Tibial artery (tissue), 4 donors: ENCODE measurements around the gene CKS2.

Source experiments
- DNase-seq, 2 donors: peaks; one replicate each; pipeline ENCODE4 v3.0.0-alpha.2; 2019
- H3K27ac ChIP-seq, 2 donors: fragments of 200-600 bp; sonication (generic) in 1 of 2; 1 replicate in 1 of 2; 2 replicates in 1 of 2; pipeline ENCODE4 v1.5.1; 2018 to 2019; ENCODE audit warnings: mild to moderate bottlenecking in 1 of 2
- H3K27me3 ChIP-seq, 2 donors: fragments of 200-600 bp; sonication (generic) in 1 of 2; one replicate each; pipeline versions ENCODE4 v1.5.1 to v1.6.0; 2016 to 2019
- H3K36me3 ChIP-seq, 3 donors: fragments of 200-600 bp; sonication (generic) in 2 of 3; one replicate each; pipeline ENCODE4 v1.5.1; 2016 to 2019; ENCODE audit warnings: mild to moderate bottlenecking in 2 of 3
- H3K4me1 ChIP-seq, 4 donors: fragments of 200-600 bp; sonication (generic) in 2 of 4; 1 replicate in 3 of 4; 2 replicates in 1 of 4; pipeline ENCODE4 v1.5.1; 2016 to 2019
- H3K4me3 ChIP-seq, 2 donors: fragments of 200-600 bp; sonication (generic) in 1 of 2; 1 replicate in 1 of 2; 2 replicates in 1 of 2; pipeline ENCODE4 v1.5.1; 2018 to 2019; ENCODE audit warnings: mild to moderate bottlenecking in 2 of 2
- H3K9me3 ChIP-seq, 3 donors: fragments of 200-600 bp; sonication (generic) in 1 of 3; one replicate each; pipeline ENCODE4 v1.5.1; 2016 to 2019
- intact Hi-C: fragments of 100-400 bp; cut with DNase I; formaldehyde crosslinking; loops from one replicate; pipeline ENCODE4 v1.15.0; 2023; ENCODE audit warnings: low total_unique reads
- TF ChIP-seq, protein P1 (sequence below), 2 experiments: fragments of 200-600 bp in 1 of 2; fragments of 450-650 bp in 1 of 2; IDR thresholded peaks; one replicate each; pipeline ENCODE4 v1.5.1; 2017 to 2019; ENCODE audit warnings: antibody characterized with exemption in 2 of 2, mild to moderate bottlenecking in 1 of 2, moderate library complexity in 1 of 2

CKS2 gene

DNA sequence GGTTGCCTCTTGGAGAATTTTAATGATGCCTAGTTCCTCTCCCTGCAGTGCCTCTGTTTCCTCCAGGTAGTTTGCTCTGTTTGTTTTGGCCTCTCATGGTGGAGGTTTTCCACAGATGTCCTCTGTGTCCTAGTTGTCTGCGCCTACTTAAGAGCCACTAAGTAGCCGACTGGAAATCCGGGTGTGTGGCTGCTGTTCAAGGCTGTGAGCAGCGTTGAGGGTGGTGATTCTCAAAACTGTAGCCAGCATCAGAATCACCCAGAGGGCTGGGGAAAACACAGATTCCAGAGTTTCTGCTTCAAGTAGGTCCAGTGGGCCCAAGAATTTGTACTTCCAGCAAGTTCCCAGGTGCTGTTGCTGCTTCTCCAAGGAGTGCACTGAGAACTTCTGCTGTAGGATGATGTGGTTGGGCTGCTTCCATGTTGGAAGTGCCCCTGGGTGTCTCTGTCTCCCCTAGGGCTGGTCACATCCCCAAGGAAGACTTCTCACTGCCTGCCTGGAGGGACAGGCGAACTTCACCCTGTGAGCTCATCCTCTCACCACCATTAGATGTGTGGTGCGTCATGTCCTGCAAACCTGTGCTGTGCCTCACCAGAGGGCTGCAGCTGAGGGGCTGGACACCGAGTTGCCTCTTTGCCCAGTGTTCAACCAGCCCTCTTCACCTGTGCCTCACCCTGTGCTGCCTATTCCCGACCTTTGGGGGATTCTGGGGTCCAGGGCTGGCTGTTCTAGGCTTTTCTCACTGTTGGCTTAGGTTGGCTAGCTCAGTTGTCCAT lies 42.1 kb downstream of the CKS2 start:
- peaks cover 96 to 100% (median 98%) of the 10 kb centered on the region in 3 donors for H3K36me3 ChIP-seq
- DNase-seq: no peak
- no peak overlapping the region for H3K27ac ChIP-seq

DNA sequence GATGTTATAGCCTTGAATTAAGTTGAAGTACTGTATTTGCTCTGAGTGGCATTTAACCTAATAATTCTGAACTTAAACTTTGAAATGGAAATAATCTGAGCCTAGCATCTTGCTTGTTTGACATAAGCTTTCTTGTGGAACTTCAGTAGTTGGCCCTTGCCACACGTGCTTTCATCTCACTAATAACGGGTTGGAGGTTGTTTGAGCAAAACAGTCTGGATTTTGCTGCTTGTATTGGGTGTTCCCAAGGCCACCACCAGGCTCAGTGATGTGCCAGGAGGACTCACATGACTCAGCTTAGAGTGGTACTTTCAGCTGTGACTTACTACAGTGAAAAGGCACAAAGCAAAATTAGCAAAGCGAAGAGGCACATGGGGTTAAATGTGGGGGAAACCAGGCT lies 43.0 kb downstream of the CKS2 start:
- DNase-seq: no peak
- H3K4me1 ChIP-seq: no peaks in the 10 kb centered on the region
- TF ChIP-seq, protein P1, sequence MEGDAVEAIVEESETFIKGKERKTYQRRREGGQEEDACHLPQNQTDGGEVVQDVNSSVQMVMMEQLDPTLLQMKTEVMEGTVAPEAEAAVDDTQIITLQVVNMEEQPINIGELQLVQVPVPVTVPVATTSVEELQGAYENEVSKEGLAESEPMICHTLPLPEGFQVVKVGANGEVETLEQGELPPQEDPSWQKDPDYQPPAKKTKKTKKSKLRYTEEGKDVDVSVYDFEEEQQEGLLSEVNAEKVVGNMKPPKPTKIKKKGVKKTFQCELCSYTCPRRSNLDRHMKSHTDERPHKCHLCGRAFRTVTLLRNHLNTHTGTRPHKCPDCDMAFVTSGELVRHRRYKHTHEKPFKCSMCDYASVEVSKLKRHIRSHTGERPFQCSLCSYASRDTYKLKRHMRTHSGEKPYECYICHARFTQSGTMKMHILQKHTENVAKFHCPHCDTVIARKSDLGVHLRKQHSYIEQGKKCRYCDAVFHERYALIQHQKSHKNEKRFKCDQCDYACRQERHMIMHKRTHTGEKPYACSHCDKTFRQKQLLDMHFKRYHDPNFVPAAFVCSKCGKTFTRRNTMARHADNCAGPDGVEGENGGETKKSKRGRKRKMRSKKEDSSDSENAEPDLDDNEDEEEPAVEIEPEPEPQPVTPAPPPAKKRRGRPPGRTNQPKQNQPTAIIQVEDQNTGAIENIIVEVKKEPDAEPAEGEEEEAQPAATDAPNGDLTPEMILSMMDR (IDR thresholded peaks at IDR 0.05): no peak
- no peak overlapping the region for H3K27ac ChIP-seq
- H3K9me3 ChIP-seq: no peaks in the 10 kb centered on the region
- H3K27me3 ChIP-seq: no peaks in the 10 kb centered on the region
- intact Hi-C loops: no loop called here
- no peak overlapping the region for H3K4me3 ChIP-seq
- peaks cover 96 to 100% (median 98%) of the 10 kb centered on the region in 3 donors for H3K36me3 ChIP-seq

More for the DNA sequence above, 42.1 kb downstream of the CKS2 start:
- H3K9me3 ChIP-seq: no peaks in the 10 kb centered on the region
- no peaks in the 10 kb centered on the region for H3K27me3 ChIP-seq
- H3K4me1 ChIP-seq: no peaks in the 10 kb centered on the region
- H3K4me3 ChIP-seq: no peak overlapping the region
- TF ChIP-seq, protein P1 (IDR thresholded peaks at IDR 0.05): no peak
- intact Hi-C loops: no loop called here

DNA sequence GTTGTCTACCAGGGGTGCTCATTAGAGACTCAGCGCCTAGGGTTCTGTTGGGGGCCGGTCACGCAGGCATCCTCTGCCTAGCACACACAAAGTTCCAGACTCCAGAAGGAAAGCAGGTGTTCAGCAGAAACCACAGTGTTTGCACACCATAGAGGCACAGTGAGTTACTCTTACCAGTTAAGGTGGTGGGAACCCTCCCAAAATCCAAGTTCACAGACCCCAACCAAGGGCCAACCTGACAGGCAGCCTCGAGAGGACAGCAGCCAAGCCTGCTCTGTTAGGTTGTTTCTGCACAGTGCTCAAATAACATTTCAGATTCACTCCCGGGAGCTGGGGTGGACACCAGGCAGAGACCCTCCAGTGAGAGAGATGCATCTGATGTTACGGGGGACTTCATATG lies 43.5 kb downstream of the CKS2 start:
- TF ChIP-seq, protein P1 (IDR thresholded peaks at IDR 0.05): no peak
- Histone ChIP-seq H3K9me3 (no peaks in the 10 kb centered on the region), H3K36me3 (peaks cover 95 to 100% (median 98%) of the 10 kb centered on the region in 3 donors), H3K27ac (no peak overlapping the region), H3K4me3 (no peak overlapping the region), H3K27me3 (no peaks in the 10 kb centered on the region), H3K4me1 (no peaks in the 10 kb centered on the region)
- no peak for DNase-seq
- intact Hi-C loops: no loop called here

DNA sequence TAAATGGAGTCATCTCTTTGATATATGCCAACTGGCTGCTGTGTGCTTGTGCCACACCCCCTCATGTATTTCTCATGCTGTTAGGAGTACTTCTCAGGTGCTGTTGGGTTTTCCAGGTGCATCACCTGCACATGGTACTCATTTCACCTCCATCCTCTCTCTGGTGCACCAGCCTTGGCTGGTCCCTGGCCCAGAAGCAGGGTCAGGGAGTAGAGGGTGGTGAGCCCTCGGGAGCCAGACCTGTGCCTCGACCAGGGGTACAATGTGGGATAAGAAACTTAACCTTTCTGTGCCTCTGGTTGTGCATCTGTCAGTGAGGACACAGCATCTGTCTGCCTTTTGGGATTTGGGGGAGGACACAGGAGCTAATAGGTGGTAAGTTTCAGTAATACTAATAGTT lies 45.8 kb downstream of the CKS2 start:
- no peak for DNase-seq
- H3K27ac ChIP-seq: no peak overlapping the region
- intact Hi-C loops: no loop called here
- TF ChIP-seq, protein P1 (IDR thresholded peaks at IDR 0.05): no peak
- H3K9me3 ChIP-seq: no peaks in the 10 kb centered on the region
- H3K4me3 ChIP-seq: no peak overlapping the region
- no peaks in the 10 kb centered on the region for H3K27me3 ChIP-seq
- H3K36me3 ChIP-seq: peaks cover 95 to 100% (median 96%) of the 10 kb centered on the region in 3 donors
- no peaks in the 10 kb centered on the region for H3K4me1 ChIP-seq

DNA sequence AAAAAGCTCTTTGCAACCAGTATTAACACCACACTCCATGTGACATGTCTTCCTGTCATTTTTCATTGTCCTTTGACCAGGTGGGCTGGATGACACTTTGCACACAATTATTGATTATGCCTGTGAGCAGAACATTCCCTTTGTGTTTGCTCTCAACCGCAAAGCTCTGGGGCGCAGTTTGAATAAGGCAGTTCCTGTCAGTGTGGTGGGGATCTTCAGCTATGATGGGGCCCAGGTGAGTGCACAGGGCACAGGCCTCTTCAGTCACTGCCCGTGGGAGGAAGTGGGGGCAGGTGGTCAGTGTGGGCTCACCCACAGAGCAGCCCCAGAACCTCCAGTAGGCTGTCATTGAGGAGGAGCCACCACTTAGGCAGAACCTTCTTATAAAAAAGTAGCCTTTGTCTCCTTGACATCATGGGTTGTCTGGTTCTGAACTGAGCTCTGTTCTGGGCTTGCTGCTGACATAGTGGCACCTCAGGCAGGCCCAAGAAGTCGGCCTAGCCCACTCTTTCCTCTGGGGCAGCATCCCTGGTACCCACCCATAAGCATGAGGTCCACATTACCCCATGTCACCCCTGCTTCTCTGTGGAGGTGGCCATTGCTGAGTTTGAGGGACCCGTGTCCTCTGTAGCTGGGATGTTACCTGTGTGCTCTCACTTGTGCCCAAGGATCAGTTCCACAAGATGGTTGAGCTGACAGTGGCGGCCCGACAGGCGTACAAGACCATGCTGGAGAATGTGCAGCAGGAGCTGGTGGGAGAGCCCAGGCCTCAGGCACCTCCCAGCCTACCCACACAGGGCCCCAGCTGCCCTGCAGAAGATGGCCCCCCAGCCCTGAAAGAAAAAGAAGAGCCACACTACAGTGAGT lies 46.6 kb downstream of the CKS2 start:
- no peak for DNase-seq

More for the DNA sequence above, 46.6 kb downstream of the CKS2 start:
- Histone ChIP-seq H3K4me1 (no peaks in the 10 kb centered on the region), H3K27ac (no peak overlapping the region), H3K4me3 (no peak overlapping the region), H3K36me3 (peaks cover 90 to 98% (median 95%) of the 10 kb centered on the region in 3 donors), H3K27me3 (no peaks in the 10 kb centered on the region), H3K9me3 (no peaks in the 10 kb centered on the region)
- intact Hi-C loops: no loop called here
- TF ChIP-seq, protein P1 (IDR thresholded peaks at IDR 0.05): no peak
